HG03025 (cell line): ENCODE measurements around the gene OR5B21.

Source experiments
- ATAC-seq: cut with Tn5 transposase; IDR thresholded peaks from one replicate; pipeline ENCODE4 v1.9.1; 2021; ENCODE audit warnings: mild to moderate bottlenecking, moderate library complexity; ENCODE audit not compliant: unreplicated experiment, low FRiP score

The OR5B21 gene

DNA sequence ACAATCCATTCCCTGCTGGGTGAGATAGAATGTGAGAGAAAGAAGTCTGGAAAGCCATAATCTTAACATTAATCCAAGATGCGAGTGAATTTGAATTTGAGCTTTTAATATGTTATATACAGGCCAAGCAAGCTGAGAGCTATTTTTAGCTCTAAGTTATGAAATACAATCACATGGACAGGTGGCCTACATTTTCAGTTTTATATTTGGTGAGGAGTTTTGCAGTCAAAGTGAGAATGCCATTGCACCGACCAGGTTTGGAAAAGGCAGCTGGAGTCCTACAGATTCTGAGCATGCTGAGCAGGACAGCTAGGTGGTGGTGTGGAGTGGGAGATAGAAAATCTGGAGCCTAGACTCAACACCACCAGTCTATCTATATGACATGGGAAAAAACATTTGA, 12.0 kb downstream of the OR5B21 start:
- ATAC-seq = no peak

DNA sequence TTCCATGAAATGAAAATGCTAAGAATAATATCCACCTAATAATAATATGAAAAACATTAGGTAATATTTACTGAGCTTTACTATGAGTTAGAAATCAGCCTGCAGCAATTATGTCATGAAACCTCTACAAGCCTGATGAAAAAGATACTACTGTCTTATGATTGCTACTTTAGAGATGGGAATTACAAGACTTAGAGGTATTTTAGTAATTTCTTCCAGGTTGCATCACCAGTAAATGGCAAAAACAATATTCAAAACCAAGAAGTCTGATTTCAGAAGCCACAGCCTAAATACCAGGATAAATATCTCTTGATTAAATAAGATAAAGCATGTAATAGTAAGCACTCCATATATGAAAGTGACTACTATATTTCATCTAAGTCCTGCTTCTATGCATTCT, 13.8 kb downstream of the OR5B21 start:
- ATAC-seq = no peak

DNA sequence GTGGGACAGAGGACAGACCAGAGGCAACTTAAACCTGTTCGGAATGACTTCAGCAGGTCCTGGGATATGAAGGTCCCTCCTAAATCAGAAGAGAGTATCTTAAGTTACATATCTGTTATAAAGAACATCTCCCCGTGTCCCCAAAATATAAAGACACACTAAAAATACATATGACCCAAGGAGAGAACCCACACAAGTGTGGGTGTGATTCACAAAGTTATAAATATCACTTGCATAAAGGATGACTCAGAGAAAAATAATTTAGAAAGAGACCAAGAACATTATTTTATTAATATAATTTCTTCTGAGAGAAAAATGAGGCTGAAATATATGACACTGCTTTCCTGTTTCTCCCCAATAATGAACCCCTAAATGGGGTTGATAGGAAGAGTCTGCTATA, 14.2 kb downstream of the OR5B21 start:
- ATAC-seq = no peak

DNA sequence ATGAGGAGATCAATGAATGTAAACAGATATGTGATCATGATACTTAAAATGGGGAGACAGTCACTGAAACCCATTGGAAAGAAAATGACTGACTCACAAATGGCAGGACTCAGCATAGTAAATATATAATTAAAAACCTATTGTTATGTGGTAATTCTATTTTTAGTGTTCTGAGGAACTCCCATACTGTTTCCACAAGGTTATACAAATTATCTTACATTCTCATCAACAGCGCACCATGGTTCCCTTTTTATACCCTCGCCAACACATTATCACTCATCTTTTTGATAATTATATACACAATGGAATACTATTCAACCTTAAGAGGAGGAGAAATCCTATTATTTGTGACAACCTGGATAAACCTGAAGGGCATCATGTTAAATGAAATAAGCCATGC, 17.1 kb downstream of the OR5B21 start:
- ATAC-seq = no peak

DNA sequence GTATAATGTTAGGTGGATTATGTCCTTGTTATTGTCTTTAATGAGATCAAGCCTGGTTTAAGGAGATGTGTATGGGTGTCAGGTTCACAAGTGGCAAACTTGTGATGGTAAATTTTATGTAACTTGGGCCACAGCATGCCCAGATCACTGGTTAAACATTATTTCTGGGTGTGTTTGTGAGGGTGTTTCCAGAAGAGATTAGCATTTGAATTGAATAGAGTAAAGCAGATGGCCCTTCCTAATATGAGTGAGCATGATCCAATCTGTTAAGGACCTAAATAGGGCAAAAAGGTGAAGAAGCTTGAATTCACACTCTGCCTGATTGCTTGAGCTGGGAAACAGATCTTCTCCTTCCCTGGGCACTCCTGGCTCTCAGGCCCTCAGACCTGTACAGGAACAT, 20.7 kb downstream of the OR5B21 start:
- no peak for ATAC-seq

DNA sequence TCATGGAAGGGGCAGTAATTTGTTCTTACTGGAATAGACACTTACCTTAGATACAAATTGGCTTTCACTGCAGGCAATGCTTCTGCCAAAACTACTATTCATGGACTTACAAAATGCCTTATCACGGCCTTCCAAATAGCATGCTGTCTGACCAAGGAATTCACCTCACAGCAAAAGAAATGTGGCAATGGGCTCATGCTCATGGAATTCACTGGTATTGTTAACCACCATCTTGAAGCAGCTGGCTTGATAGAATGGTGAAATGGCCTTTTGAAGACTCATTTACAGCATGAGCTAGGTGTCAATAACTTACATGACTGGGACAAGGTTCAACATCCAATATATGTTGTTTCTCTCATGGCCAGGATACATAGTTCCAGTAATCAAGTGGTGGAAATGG, 21.9 kb downstream of the OR5B21 start:
- no peak for ATAC-seq

DNA sequence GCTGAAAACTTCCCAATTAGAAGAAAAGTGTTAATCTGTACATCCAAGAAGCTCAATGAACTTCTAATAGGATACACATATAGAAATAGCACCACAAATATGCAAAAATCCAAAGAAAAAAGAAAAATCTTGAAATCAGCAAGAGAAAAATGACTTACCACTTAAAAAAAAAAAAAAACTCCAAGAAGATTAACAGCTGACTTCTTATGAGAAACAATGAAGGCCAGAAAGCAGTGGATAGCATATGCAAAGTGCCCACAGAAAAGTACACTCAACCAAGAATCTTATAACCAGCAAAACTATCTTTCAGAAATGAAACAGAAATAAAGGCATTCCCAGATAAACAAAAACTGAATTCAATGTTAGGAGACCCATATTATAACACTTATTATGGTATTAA, 36.0 kb downstream of the OR5B21 start:
- ATAC-seq = no peak

DNA sequence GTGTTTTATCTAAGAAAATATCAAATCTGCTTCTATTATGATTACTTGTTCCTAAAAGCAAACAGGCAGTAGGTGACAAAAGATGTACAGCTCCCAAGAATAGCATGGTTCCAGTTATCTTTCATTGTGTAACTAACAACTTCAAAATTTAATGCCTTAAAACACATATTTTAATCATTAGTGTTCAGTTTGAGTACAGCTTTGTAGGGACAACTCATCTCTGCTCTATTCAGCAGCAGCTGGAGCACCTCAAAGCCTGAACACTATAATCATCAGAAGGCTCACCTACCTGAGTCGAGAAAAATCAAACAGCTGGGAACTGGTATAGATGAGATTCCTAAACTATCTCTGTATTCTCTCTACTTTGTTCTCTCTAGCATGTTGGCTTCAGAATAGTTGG, 41.6 kb downstream of the OR5B21 start:
- ATAC-seq = no peak

DNA sequence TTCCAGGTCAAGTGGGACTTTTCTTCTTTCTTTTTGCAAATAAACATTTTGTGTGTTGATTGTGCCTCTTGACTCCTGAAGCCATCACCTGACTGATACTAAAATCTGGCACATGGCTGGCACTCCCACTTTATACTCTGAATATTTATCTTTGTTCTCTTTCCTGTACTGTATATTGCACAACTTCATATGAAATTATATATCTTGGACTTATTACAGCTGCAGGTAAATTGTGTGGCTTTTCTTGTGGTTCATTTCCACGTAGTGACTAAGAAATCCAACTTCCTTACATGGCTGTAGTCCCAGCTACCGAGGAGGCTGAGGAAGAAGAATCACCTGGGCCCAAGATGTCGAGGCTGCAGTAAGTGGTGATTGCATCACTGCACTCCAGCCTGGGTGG, 42.2 kb downstream of the OR5B21 start:
- no peak for ATAC-seq
